OCI-LY3 (cell line): ENCODE data around the gene CCDC28B.
"Not testable (repeated sequence)": the region's sequence is repeated elsewhere in the genome, so short reads cannot be mapped to it uniquely, and the experiment has no call there.

Source experiments
- H2AFZ ChIP-seq: fragments of 200-600, 300-600 bp; shearing (Covaris generic); 2 replicates; pipeline ENCODE4 v1.6.0; 2014; ENCODE audit warnings: antibody characterized with exemption, low read depth, low read length
- H3K27ac ChIP-seq: fragments of 200-600, 300-600 bp; sonication (generic); 2 replicates; pipeline ENCODE4 v1.5.1; 2014; ENCODE audit warnings: mild to moderate bottlenecking, low read length, moderate library complexity, mixed read lengths
- H3K27me3 ChIP-seq: fragments of 200-600, 300-600 bp; sonication (generic); 2 replicates; pipeline ENCODE4 v1.6.1; 2014; ENCODE audit warnings: low read depth, low read length, mixed read lengths
- H3K36me3 ChIP-seq: fragments of 200-600, 300-600 bp; sonication (generic); replicated peaks from 2 replicates; pipeline ENCODE3; 2014; ENCODE audit warnings: low read depth, low read length, mixed read lengths
- H3K4me1 ChIP-seq: fragments of 300-600, 200-600 bp; sonication (generic); 2 replicates; pipeline ENCODE4 v1.6.1; 2014; ENCODE audit warnings: low read length, mixed read lengths
- H3K4me2 ChIP-seq: fragments of 200-600, 300-600 bp; sonication (generic); 2 replicates; pipeline ENCODE4 v1.6.1; 2014; ENCODE audit warnings: low read length, mixed read lengths
- H3K4me3 ChIP-seq: fragments of 300-600, 200-600 bp; sonication (generic); 2 replicates; pipeline ENCODE4 v1.5.1; 2014; ENCODE audit warnings: antibody characterized with exemption, mild to moderate bottlenecking, low read length, moderate library complexity
- H3K79me2 ChIP-seq: fragments of 300-600, 200-600 bp; shearing (Covaris generic); 2 replicates; pipeline ENCODE4 v1.6.1; 2014; ENCODE audit warnings: mild to moderate bottlenecking, low read length, mixed read lengths
- H3K9ac ChIP-seq: fragments of 300-600, 200-600 bp; shearing (Covaris generic); 2 replicates; pipeline ENCODE4 v1.6.0; 2014; ENCODE audit warnings: mild to moderate bottlenecking, low read length, moderate library complexity
- H3K9me3 ChIP-seq: fragments of 200-600, 300-600 bp; shearing (Covaris generic); 2 replicates; pipeline ENCODE4 v1.6.1; 2014; ENCODE audit warnings: low read length, mixed read lengths; ENCODE audit not compliant: insufficient read depth
- H4K20me1 ChIP-seq: fragments of 200-600, 300-600 bp; sonication (generic); 2 replicates; pipeline ENCODE4 v1.6.1; 2016; ENCODE audit warnings: low read length, mixed read lengths; ENCODE audit not compliant: insufficient read depth
- CTCF ChIP-seq: fragments of 200-600, 300-600 bp; sonication (generic); IDR thresholded peaks from 2 replicates; pipeline ENCODE4 v1.5.1; 2014; ENCODE audit warnings: antibody characterized with exemption, low read length, low read depth
- EZH2phosphoT487 ChIP-seq: fragments of 200-600 bp; shearing (Covaris generic); IDR thresholded peaks from 2 replicates; pipeline ENCODE4 v1.6.1; 2018; ENCODE audit warnings: antibody characterized with exemption, mixed run types, low read depth

CCDC28B gene

DNA sequence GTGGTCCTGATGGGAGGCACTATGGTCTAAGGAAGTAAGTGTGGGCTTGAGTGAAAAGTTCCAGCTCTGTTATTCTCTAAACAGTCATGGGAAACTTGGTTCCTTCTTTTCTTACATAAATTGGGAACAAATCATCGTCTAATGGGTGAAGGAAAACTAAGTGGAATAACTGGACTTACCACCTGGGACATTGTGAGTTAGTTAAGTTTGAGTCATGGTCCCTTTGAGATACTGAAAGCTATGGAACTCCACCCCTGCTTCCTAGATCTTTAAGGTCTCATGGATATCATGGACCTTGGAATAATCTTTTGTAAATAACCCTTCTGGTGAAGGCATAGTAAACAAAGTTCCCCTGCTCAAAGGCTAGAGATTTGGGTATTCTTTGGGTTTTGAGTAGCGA is 37.0 kb upstream of the CCDC28B start:
- Histone ChIP-seq H3K4me3 (no peak overlapping the region), H4K20me1 (no peaks in the 10 kb centered on the region), H3K4me1 (peaks cover 47% of the 10 kb centered on the region), H3K27me3 (no peaks in the 10 kb centered on the region), H2AFZ (no peak overlapping the region), H3K9me3 (no peaks in the 10 kb centered on the region), H3K4me2 (no peak overlapping the region), H3K9ac (no peak overlapping the region), H3K36me3 (peaks cover 45% of the 10 kb centered on the region), H3K27ac (no peak overlapping the region), H3K79me2 (no peaks in the 10 kb centered on the region; the same call in 1 of the 2 replicates)
- TF ChIP-seq EZH2phosphoT487 (no peak), CTCF (no peak)

GRCh38 chr1:32165633-32166032 is 34.8 kb upstream of the CCDC28B start:
- H3K36me3 ChIP-seq, result peaks cover 42% of the 10 kb centered on the region
- not testable (repeated sequence) for H4K20me1 ChIP-seq, H3K4me3 ChIP-seq, H3K27me3 ChIP-seq, H3K9me3 ChIP-seq, H2AFZ ChIP-seq, H3K27ac ChIP-seq, H3K79me2 ChIP-seq, H3K4me2 ChIP-seq, H3K9ac ChIP-seq
- H3K4me1 ChIP-seq, result peaks cover 43% of the 10 kb centered on the region

- no peaks in the 10 kb centered on the region for H3K27me3 ChIP-seq
- H3K9me3 ChIP-seq, result no peaks in the 10 kb centered on the region
- H3K4me2 ChIP-seq, result no peak overlapping the region
- H3K4me1 ChIP-seq, result peaks cover 28% of the 10 kb centered on the region
- H3K27ac ChIP-seq, result no peak overlapping the region
- H4K20me1 ChIP-seq, result no peaks in the 10 kb centered on the region
- H3K9ac ChIP-seq, result no peak overlapping the region
- peaks cover 34% of the 10 kb centered on the region for H3K36me3 ChIP-seq
- no peak overlapping the region for H3K4me3 ChIP-seq
- H2AFZ ChIP-seq, result no peak overlapping the region
- no peaks in the 10 kb centered on the region; the same call in 1 of the 2 replicates for H3K79me2 ChIP-seq
- TF ChIP-seq CTCF (no peak), EZH2phosphoT487 (no peak)
Observed at GRCh38 chr1:32170991-32171390, 29.4 kb upstream of the CCDC28B start.

GRCh38 chr1:32172621-32173245 is 27.7 kb upstream of the CCDC28B start:
- Histone ChIP-seq H3K27ac (no peak overlapping the region), H3K9ac (no peak overlapping the region), H3K9me3 (no peaks in the 10 kb centered on the region), H3K4me3 (no peak overlapping the region), H2AFZ (no peak overlapping the region), H3K27me3 (no peaks in the 10 kb centered on the region), H3K79me2 (no peaks in the 10 kb centered on the region; the same call in 1 of the 2 replicates), H3K36me3 (peaks cover 32% of the 10 kb centered on the region), H3K4me1 (peaks cover 12% of the 10 kb centered on the region), H3K4me2 (no peak overlapping the region), H4K20me1 (no peaks in the 10 kb centered on the region)
- no peak for TF ChIP-seq CTCF
- no peak for TF ChIP-seq EZH2phosphoT487
